Hepatocyte (in vitro differentiated cells): ENCODE data around the gene COPS3.

Experiments used
- EZH2 ChIP-seq: fragments of 200-600 bp; sonication (generic); IDR thresholded peaks from 2 replicates; pipeline ENCODE4 v1.6.1; 2016; ENCODE audit warnings: antibody characterized with exemption, mild to moderate bottlenecking, borderline replicate concordance
- TF ChIP-seq, protein P1 (sequence below): fragments of 200-600 bp; sonication (generic); IDR thresholded peaks from 2 replicates; pipeline ENCODE4 v1.5.1; 2016; ENCODE audit warnings: antibody characterized with exemption, mild to moderate bottlenecking; ENCODE audit not compliant: poor library complexity

DNA sequence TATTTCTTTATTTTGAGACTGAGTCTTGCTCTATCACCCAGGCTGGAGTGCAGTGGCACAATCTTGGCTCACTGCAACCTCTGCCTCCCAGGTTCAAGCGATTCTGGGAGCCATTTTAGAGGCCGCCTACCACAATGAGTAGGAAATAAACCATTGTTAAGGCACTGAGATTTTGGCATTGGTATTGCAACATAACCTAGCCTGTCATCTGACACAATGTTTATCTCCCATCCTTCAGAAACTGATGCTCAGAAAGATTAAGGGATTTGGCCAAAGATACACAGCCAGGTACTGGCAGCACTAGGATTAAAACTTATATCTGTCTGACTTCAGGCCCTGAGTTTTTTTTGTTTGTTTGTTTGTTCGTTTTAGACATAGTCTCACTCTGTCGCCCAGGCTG, 8.0 kb upstream of the COPS3 start:
- TF ChIP-seq, protein P1, sequence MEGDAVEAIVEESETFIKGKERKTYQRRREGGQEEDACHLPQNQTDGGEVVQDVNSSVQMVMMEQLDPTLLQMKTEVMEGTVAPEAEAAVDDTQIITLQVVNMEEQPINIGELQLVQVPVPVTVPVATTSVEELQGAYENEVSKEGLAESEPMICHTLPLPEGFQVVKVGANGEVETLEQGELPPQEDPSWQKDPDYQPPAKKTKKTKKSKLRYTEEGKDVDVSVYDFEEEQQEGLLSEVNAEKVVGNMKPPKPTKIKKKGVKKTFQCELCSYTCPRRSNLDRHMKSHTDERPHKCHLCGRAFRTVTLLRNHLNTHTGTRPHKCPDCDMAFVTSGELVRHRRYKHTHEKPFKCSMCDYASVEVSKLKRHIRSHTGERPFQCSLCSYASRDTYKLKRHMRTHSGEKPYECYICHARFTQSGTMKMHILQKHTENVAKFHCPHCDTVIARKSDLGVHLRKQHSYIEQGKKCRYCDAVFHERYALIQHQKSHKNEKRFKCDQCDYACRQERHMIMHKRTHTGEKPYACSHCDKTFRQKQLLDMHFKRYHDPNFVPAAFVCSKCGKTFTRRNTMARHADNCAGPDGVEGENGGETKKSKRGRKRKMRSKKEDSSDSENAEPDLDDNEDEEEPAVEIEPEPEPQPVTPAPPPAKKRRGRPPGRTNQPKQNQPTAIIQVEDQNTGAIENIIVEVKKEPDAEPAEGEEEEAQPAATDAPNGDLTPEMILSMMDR: no peak
- TF ChIP-seq EZH2: no peak
